Common myeloid progenitor, CD34-positive (primary cell): ENCODE data around the gene AFDN.

Source experiments
- CTCF ChIA-PET: fragments of 350-600 bp; sonication (Branson Sonifier 250); formaldehyde crosslinking; loops from one replicate; lab custom pipeline; 2021; ENCODE audit warnings: antibody characterized with exemption; lab: Charles Lee
- POLR2A ChIA-PET: fragments of 350-600 bp; sonication (Branson Sonifier 250); formaldehyde crosslinking; loops from one replicate; lab custom pipeline; 2021; ENCODE audit warnings: antibody characterized with exemption; lab: Charles Lee
- DNase-seq, 3 donors: peaks; one replicate each; pipeline versions ENCODE4 v3.0.0 to v3.0.0-alpha.2; 2013
- H3K27ac ChIP-seq, 2 experiments: 1 replicate in 1 of 2; 2 replicates in 1 of 2; pipeline ENCODE4 v1.7.0; 2013; ENCODE audit warnings: inconsistent platforms in 2 of 2, low read length in 2 of 2, mild to moderate bottlenecking in 2 of 2, low read depth in 1 of 2, moderate library complexity in 1 of 2; ENCODE audit not compliant: severe bottlenecking in 2 of 2, insufficient read depth in 1 of 2, poor library complexity in 1 of 2
- H3K27me3 ChIP-seq, 5 experiments: replicated peaks in 2 of 5; 1 replicate in 3 of 5; 2 replicates in 2 of 5; pipeline versions ENCODE4 v1.6.1 to v1.7.0; 2013; ENCODE audit warnings: low read length in 4 of 5, mild to moderate bottlenecking in 2 of 5, moderate library complexity in 2 of 5, inconsistent platforms in 1 of 5; ENCODE audit not compliant: insufficient read depth in 5 of 5, control insufficient read depth in 4 of 5
- H3K36me3 ChIP-seq, 4 experiments: 1 replicate in 2 of 4; 2 replicates in 2 of 4; pipeline versions ENCODE4 v1.6.1 to v1.7.0; 2013; ENCODE audit warnings: low read length in 3 of 4, control low read depth in 1 of 4, mild to moderate bottlenecking in 1 of 4; ENCODE audit not compliant: control insufficient read depth in 4 of 4, insufficient read depth in 4 of 4
- H3K4me1 ChIP-seq, 4 experiments: 1 replicate in 3 of 4; 2 replicates in 1 of 4; pipeline versions ENCODE4 v1.6.1 to v1.7.1; 2013; ENCODE audit warnings: low read length in 3 of 4, mild to moderate bottlenecking in 3 of 4, control low read depth in 1 of 4, inconsistent platforms in 1 of 4, moderate library complexity in 1 of 4; ENCODE audit not compliant: control insufficient read depth in 4 of 4, insufficient read depth in 4 of 4; ENCODE audit errors: control extremely low read depth in 1 of 4
- H3K4me3 ChIP-seq, 7 experiments: 1 replicate in 4 of 7; 2 replicates in 3 of 7; pipeline versions ENCODE4 v1.5.1 to v1.7.0; 2013; ENCODE audit warnings: mild to moderate bottlenecking in 7 of 7, low read length in 6 of 7, moderate library complexity in 6 of 7, inconsistent platforms in 2 of 7, low read depth in 2 of 7, control low read depth in 1 of 7; ENCODE audit not compliant: insufficient read depth in 4 of 7, control insufficient read depth in 1 of 7; ENCODE audit errors: extremely low read depth in 1 of 7
- H3K9me3 ChIP-seq, 5 experiments: 1 replicate in 4 of 5; 2 replicates in 1 of 5; pipeline versions ENCODE4 v1.6.1 to v1.7.1; 2013; ENCODE audit warnings: low read length in 4 of 5, mild to moderate bottlenecking in 2 of 5, inconsistent platforms in 1 of 5, low read depth in 1 of 5, moderate library complexity in 1 of 5; ENCODE audit not compliant: control insufficient read depth in 4 of 5, insufficient read depth in 2 of 5; ENCODE audit errors: control extremely low read depth in 1 of 5
- WGBS: methylation state at CpG from one replicate; pipeline ENCODE4 v1.1.5; 2013; ENCODE audit not compliant: insufficient coverage; 5-methylcytosine and 5-hydroxymethylcytosine counted together

Gene AFDN

GRCh38 chr6:167977717-167978467, 151.2 kb downstream of the AFDN start:
- Histone ChIP-seq H3K4me3 (no peak overlapping the region), H3K27ac (no peak overlapping the region), H3K9me3 (no peaks in the 10 kb centered on the region), H3K27me3 (no peaks in the 10 kb centered on the region), H3K36me3 (no peaks in the 10 kb centered on the region), H3K4me1 (no peaks in the 10 kb centered on the region)
- ChIA-PET CTCF (no interaction called here), POLR2A (no interaction called here)
- 95% methylated on average over 34 of the region's 43 CpGs for WGBS
- no peak for DNase-seq

GRCh38 chr6:167978607-167979006, 151.9 kb downstream of the AFDN start:
- Histone ChIP-seq H3K36me3 (no peaks in the 10 kb centered on the region), H3K27me3 (no peaks in the 10 kb centered on the region), H3K4me1 (no peaks in the 10 kb centered on the region), H3K4me3 (no peak overlapping the region), H3K9me3 (no peaks in the 10 kb centered on the region), H3K27ac (no peak overlapping the region)
- WGBS: 75% methylated on average over 7 of the region's 7 CpGs
- ChIA-PET CTCF (no interaction called here), POLR2A (no interaction called here)
- no peak for DNase-seq

GRCh38 chr6:167979436-167980139, 152.9 kb downstream of the AFDN start:
- no peaks in the 10 kb centered on the region for H3K36me3 ChIP-seq
- DNase-seq: no peak
- no peak overlapping the region for H3K4me3 ChIP-seq
- no peaks in the 10 kb centered on the region for H3K4me1 ChIP-seq
- 96% methylated on average over 12 of the region's 12 CpGs for WGBS
- CTCF ChIA-PET: no interaction called here
- POLR2A ChIA-PET: no interaction called here
- no peaks in the 10 kb centered on the region for H3K9me3 ChIP-seq
- H3K27ac ChIP-seq: no peak overlapping the region
- H3K27me3 ChIP-seq: no peaks in the 10 kb centered on the region

- no peaks in the 10 kb centered on the region for H3K27me3 ChIP-seq
- ChIA-PET POLR2A (no interaction called here), CTCF (interaction anchor here (0.9 kb wide), 1 partner anchor 11 kb away, joined by 3 read pairs; no protein-coding TSS in a partner anchor)
- H3K4me3 ChIP-seq: no peak overlapping the region
- no peaks in the 10 kb centered on the region for H3K36me3 ChIP-seq
- no peak for DNase-seq
- H3K27ac ChIP-seq: no peak overlapping the region
- 60% methylated on average over 2 of the region's 3 CpGs for WGBS
- no peaks in the 10 kb centered on the region for H3K9me3 ChIP-seq
- H3K4me1 ChIP-seq: no peaks in the 10 kb centered on the region
These were observed 154.3 kb downstream of the AFDN start for GRCh38 chr6:167980911-167981580.

- no peak overlapping the region for H3K4me3 ChIP-seq
- no peaks in the 10 kb centered on the region for H3K4me1 ChIP-seq
- ChIA-PET CTCF (no interaction called here), POLR2A (no interaction called here)
- H3K36me3 ChIP-seq: no peaks in the 10 kb centered on the region
- no peaks in the 10 kb centered on the region for H3K9me3 ChIP-seq
- peaks cover 0 to 2% (median 0%) of the 10 kb centered on the region in 5 experiments for H3K27me3 ChIP-seq
- H3K27ac ChIP-seq: no peak overlapping the region
- 90% methylated on average over 5 of the region's 7 CpGs for WGBS
- no peak for DNase-seq
These were observed 155.3 kb downstream of the AFDN start for GRCh38 chr6:167981916-167982462.

- Histone ChIP-seq H3K9me3 (peaks cover 0 to 7% (median 0%) of the 10 kb centered on the region in 5 experiments), H3K4me3 (no peak overlapping the region), H3K27me3 (peaks cover 0 to 2% (median 0%) of the 10 kb centered on the region in 5 experiments), H3K4me1 (no peaks in the 10 kb centered on the region), H3K27ac (no peak overlapping the region), H3K36me3 (no peaks in the 10 kb centered on the region)
- no peak for DNase-seq
- POLR2A ChIA-PET: no interaction called here
- CTCF ChIA-PET: no interaction called here
- 93% methylated on average over 11 of the region's 11 CpGs for WGBS
These were observed 157.5 kb downstream of the AFDN start for GRCh38 chr6:167984144-167984719.
